Endothelial cell of umbilical vein (primary cell): ENCODE measurements around the gene ESPN.

Source experiments
- CTCF ChIP-seq, 2 donors: IDR thresholded peaks; 1 replicate in 1 of 2; 2 replicates in 1 of 2; pipeline ENCODE4 v1.5.1; 2011; ENCODE audit warnings: low read length in 2 of 2, mild to moderate bottlenecking in 2 of 2, moderate library complexity in 2 of 2, control low read depth in 1 of 2, inconsistent platforms in 1 of 2, low read depth in 1 of 2; ENCODE audit not compliant: insufficient read depth in 1 of 2; ENCODE audit errors: extremely low read depth in 1 of 2
- EZH2 ChIP-seq: IDR thresholded peaks from 2 replicates; pipeline ENCODE4 v1.6.1; 2012; ENCODE audit warnings: borderline replicate concordance, low read depth, mild to moderate bottlenecking, moderate library complexity, low read length, inconsistent platforms; ENCODE audit not compliant: severe bottlenecking
- FOS ChIP-seq: IDR thresholded peaks from 2 replicates; pipeline ENCODE4 v1.6.1; 2011; ENCODE audit warnings: mild to moderate bottlenecking, low read length, moderate library complexity, borderline replicate concordance; ENCODE audit not compliant: insufficient read depth
- GATA2 ChIP-seq: IDR thresholded peaks from 2 replicates; pipeline ENCODE4 v1.7.0; 2011; ENCODE audit warnings: low read depth, mild to moderate bottlenecking, moderate library complexity, mixed read lengths, low read length; ENCODE audit not compliant: insufficient read length, insufficient read depth
- JUN ChIP-seq: IDR thresholded peaks from 2 replicates; pipeline ENCODE4 v1.6.1; 2011; ENCODE audit warnings: borderline replicate concordance, low read depth; ENCODE audit not compliant: insufficient read length, insufficient read depth
- MAX ChIP-seq: IDR thresholded peaks from 2 replicates; pipeline ENCODE4 v1.6.1; 2011; ENCODE audit not compliant: insufficient read depth, insufficient read length
- MYC ChIP-seq: IDR thresholded peaks from one replicate; pipeline ENCODE4 v1.6.1; 2011; ENCODE audit warnings: mild to moderate bottlenecking, low read depth, low read length
- POLR2A ChIP-seq: IDR thresholded peaks from 2 replicates; pipeline ENCODE4 v1.6.1; 2012; ENCODE audit warnings: low read depth, mild to moderate bottlenecking, control low read depth, low read length
- POLR2AphosphoS5 ChIP-seq: IDR thresholded peaks from 2 replicates; pipeline ENCODE4 v1.6.1; 2012; ENCODE audit warnings: low read depth, mild to moderate bottlenecking, control low read depth, low read length, moderate library complexity; ENCODE audit not compliant: insufficient read depth

GRCh38 chr1:6467224-6467623 is 42.6 kb downstream of the ESPN start:
- TF ChIP-seq CTCF (IDR thresholded peaks at IDR 0.05; ENCODE audit: extremely low read depth in 1 of 2, insufficient read depth in 1 of 2, low read depth in 1 of 2, low read length in 2 of 2), result no peak
- TF ChIP-seq MAX, result no peak
- no peak for TF ChIP-seq POLR2A
- TF ChIP-seq FOS, result no peak
- TF ChIP-seq EZH2, result no peak
- no peak for TF ChIP-seq POLR2AphosphoS5
- no peak for TF ChIP-seq GATA2
- TF ChIP-seq JUN, result no peak
- TF ChIP-seq MYC, result no peak
